ENCODE measurements around the gene ACAD8.
A peak's percentile ranks its signal among the peaks of the same experiment; 100 is the strongest.

ACAD8 gene

GRCh38 chr11:134253188-134253993 is at the start of gene ACAD8, which contains the start of gene THYN1:
Gene ACAD8 (plus strand): TSS chr11:134253568. CDS start chr11:134253601, 33 bp downstream.
Gene THYN1 (minus strand): TSS chr11:134253352. CDS start chr11:134252882, 470 bp downstream.
- peak; percentile 97 for DNase-seq

- no peak for DNase-seq
Measured at GRCh38 chr11:134205729-134206128, 47.6 kb upstream of the ACAD8 start.

- no peak for DNase-seq
Measured at GRCh38 chr11:134206185-134206584, 47.2 kb upstream of the ACAD8 start.

- DNase-seq = no peak
Measured at GRCh38 chr11:134207538-134208239, 45.7 kb upstream of the ACAD8 start.

- no peak for DNase-seq
Measured at GRCh38 chr11:134215836-134216235, 37.5 kb upstream of the ACAD8 start.

- no peak for DNase-seq
Measured at GRCh38 chr11:134216816-134217215, 36.6 kb upstream of the ACAD8 start.

GRCh38 chr11:134223121-134223520 is 30.2 kb upstream of the ACAD8 start:
- no peak for DNase-seq

- peak; percentile 98 for DNase-seq
Measured at GRCh38 chr11:134223836-134224709, 29.3 kb upstream of the ACAD8 start, which contains the start of the genes NCAPD3 and VPS26B. Gene NCAPD3 (minus strand): TSS chr11:134223967. CDS start chr11:134223926, 41 bp downstream. Gene VPS26B (plus strand): TSS chr11:134224671. CDS start chr11:134225123, 452 bp downstream.

- DNase-seq = peak; percentile 44
Measured at GRCh38 chr11:134224710-134225664, 28.4 kb upstream of the ACAD8 start.

GRCh38 chr11:134226806-134227325 is 26.5 kb upstream of the ACAD8 start:
- no peak for DNase-seq

- DNase-seq = no peak
Measured at GRCh38 chr11:134228625-134229024, 24.7 kb upstream of the ACAD8 start.

GRCh38 chr11:134229126-134229790 is 24.1 kb upstream of the ACAD8 start:
- no peak for DNase-seq

- DNase-seq = no peak
Measured at GRCh38 chr11:134230339-134230738, 23.0 kb upstream of the ACAD8 start.

GRCh38 chr11:134231958-134232659 is 21.3 kb upstream of the ACAD8 start:
- DNase-seq = no peak

- DNase-seq = no peak
Measured at GRCh38 chr11:134233729-134234179, 19.6 kb upstream of the ACAD8 start.

- DNase-seq = no peak
Measured at GRCh38 chr11:134235399-134235798, 18.0 kb upstream of the ACAD8 start.

GRCh38 chr11:134236834-134237556 is 16.4 kb upstream of the ACAD8 start:
- no peak for DNase-seq

GRCh38 chr11:134237557-134237922 is 15.8 kb upstream of the ACAD8 start:
- DNase-seq = no peak

- DNase-seq = no peak
Measured at GRCh38 chr11:134238956-134239355, 14.4 kb upstream of the ACAD8 start.
